Breast epithelium (tissue), 3 donors: Measurements from ENCODE around the gene CABCOCO1.

Source experiments
- POLR2AphosphoS5 ChIP-seq, 3 donors: sonication (generic); formaldehyde crosslinking; IDR thresholded peaks; one replicate each; pipeline ENCODE4 v1.6.1; 2017; ENCODE audit warnings: antibody characterized with exemption in 3 of 3
- TF ChIP-seq, protein P1 (sequence below), 3 donors: fragments of 450-650 bp; IDR thresholded peaks; one replicate each; pipeline ENCODE4 v1.5.1; 2016 to 2017; ENCODE audit warnings: antibody characterized with exemption in 3 of 3, mild to moderate bottlenecking in 3 of 3, moderate library complexity in 3 of 3

GRCh38 chr10:61616611-61617010 is 46.1 kb upstream of the CABCOCO1 start:
- TF ChIP-seq, protein P1, sequence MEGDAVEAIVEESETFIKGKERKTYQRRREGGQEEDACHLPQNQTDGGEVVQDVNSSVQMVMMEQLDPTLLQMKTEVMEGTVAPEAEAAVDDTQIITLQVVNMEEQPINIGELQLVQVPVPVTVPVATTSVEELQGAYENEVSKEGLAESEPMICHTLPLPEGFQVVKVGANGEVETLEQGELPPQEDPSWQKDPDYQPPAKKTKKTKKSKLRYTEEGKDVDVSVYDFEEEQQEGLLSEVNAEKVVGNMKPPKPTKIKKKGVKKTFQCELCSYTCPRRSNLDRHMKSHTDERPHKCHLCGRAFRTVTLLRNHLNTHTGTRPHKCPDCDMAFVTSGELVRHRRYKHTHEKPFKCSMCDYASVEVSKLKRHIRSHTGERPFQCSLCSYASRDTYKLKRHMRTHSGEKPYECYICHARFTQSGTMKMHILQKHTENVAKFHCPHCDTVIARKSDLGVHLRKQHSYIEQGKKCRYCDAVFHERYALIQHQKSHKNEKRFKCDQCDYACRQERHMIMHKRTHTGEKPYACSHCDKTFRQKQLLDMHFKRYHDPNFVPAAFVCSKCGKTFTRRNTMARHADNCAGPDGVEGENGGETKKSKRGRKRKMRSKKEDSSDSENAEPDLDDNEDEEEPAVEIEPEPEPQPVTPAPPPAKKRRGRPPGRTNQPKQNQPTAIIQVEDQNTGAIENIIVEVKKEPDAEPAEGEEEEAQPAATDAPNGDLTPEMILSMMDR (IDR thresholded peaks at IDR 0.05), result no peak
- TF ChIP-seq POLR2AphosphoS5 (IDR thresholded peaks at IDR 0.05), result no peak
